NCI-H1092 treated with DMSO at 0.1 percent for 48 hours (cell line): Measurements from ENCODE around the gene LTF.
"Not testable (repeated sequence)": the region's sequence is repeated elsewhere in the genome, so short reads cannot be mapped to it uniquely, and the experiment has no call there.

ENCODE experiments used
- DNase-seq: peaks from one replicate; lab custom pipeline; 2025; lab: John Stamatoyannopoulos, UW

Gene LTF

DNA sequence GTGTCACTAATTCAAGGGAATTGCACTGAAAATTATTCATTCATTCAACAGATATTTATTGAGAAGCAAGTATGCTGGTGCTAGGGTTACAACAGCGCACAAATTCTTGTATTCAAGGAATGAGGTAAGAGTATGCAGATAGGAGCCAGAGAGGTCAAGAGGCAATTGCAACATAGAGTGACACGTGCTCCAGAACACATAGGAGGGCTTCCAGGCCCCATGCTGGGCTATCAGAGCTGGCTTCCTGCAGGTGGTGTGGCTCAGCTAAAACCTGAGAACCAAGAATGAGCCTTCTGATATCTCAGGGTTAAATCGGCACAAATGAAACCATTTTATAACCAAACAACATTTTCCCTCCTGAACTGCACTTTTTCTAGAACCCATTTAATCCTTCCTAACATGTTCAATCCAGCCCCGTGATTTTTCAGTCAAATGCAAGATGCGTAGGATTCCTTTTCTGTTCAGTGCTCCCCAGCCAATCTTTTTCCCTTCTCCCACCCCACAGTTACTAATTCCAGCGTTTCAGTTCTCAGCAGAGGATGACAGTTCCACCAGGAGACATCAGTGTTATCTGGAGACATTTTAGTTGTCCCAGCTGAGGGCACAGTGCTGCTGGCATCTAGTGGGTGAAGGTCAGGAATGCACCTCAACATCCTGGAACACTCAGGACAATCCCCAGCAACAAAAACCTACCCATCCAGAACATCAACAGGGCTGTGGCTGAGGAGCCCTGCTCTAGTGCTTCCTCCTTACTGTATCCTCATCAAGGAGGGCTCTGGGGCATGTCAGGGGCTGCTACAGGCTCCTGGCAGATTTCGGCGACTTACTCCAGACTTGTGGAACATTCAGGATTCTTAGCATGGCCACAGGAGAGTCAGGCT lies 70.9 kb downstream of the LTF start:
- no peak for DNase-seq

DNA sequence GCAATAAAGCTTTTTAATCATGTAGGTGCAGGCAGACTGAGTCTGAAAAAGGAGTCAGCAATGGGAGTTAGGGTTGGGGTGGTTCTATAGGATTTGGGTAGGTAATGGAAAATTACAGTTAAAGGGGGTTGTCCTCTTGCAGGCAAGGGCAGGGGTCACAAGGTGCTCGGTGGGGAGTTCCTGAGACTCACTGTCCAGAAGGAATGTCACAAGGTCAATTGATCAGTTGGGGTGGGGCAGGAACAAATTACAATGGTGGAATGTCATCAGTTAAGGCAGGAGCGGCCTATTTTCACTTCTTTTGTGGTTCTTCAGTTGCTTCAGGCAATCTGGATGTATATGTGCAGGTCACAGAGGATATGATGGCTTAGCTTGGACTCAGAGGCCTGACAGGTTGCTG lies 71.7 kb downstream of the LTF start:
- DNase-seq: no peak

DNA sequence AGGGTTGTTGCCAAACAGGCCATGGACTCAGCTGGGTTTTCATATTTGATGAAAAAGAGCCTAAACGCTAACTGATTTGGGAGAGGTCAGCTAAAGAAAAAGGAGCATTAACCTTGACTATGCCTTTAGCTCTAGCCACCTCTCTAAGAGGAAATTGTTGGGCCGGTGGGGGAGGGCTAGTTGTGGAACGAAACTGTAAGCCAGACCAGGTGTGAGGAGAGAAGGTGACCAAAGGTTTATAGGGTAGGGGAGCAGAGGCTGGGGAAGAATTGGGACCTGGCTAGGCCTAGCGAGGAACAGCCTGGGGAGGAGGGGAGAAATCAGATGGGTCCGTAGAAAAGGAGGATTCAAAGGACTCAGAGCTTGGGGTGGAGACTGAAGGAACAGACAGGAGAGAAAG lies 73.2 kb downstream of the LTF start:
- DNase-seq: not testable (repeated sequence)

- DNase-seq: no peak
Observed at GRCh38 chr3:46389306-46389705, 75.4 kb downstream of the LTF start.

DNA sequence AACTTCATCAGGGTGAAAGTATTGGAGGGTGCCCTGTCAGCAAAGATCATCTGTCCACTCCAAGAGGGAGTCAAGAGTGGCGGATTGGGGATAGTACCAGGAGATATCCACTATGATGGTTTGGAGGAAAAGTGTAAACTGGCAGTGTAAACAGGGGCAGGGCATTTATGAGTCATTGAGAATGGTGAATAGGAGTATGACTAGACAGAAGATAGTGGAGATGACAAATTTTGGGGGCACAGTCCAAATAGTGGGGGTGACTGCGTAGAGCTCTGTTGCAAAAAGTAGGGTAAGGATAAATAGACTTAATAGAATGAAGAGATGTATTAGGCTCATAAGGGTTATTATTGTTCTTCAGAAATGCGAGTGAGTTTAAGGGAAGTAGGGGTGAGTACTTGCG lies 75.9 kb downstream of the LTF start:
- DNase-seq: not testable (repeated sequence)

DNA sequence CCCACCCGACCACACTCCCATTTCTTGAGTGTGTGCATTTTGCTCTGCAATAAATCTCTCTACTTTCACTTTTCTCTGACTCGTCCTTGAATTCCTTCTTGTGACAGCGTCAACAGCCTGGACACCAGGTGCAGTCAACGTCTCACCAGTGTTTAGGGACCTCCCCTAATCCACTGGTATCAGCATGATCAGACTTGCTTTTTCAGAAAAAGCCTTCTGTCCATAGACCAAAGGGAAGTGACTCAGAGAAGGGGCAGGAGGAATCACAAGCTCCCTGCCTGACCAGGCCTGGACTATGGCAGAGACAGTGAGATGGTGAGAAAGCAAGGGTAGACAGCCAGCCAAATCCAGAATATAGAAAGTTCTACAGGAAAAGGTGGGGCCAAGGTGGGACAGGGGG lies 78.5 kb downstream of the LTF start:
- no peak for DNase-seq
